Measurements from ENCODE around the gene CACNA2D3.

Gene CACNA2D3

DNA sequence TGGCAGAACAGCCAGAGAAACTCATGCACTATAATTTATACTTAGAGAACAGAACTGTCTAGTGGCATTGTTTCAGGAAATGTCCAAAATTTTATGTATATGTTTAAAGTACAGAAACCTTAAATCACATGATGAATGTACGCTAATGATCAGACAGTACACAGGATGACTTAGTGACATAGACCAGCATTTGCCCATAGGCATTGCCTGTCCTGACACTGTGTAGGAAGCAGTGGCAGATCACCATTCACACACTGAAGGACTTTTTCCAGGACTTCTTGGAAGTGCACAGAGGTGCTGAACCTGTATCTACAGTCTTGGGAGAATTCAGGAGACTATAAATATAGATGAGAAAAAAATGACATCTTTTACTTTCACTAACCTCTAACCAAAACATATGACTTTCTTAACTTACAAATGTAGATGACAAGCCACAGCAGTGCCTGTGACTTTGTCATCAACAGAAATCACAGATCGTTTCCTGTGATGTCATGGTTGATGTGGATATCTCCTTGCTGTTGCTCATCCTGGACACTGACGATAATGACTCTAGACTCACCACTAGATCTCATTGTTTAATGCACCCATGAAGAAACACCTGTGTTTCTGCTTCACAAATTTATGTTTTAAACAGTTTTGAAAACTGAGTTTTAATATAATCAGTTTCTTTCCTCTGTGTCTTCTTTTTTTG is 183.2 kb downstream of the CACNA2D3 start:
- TF ChIP-seq, protein P1, sequence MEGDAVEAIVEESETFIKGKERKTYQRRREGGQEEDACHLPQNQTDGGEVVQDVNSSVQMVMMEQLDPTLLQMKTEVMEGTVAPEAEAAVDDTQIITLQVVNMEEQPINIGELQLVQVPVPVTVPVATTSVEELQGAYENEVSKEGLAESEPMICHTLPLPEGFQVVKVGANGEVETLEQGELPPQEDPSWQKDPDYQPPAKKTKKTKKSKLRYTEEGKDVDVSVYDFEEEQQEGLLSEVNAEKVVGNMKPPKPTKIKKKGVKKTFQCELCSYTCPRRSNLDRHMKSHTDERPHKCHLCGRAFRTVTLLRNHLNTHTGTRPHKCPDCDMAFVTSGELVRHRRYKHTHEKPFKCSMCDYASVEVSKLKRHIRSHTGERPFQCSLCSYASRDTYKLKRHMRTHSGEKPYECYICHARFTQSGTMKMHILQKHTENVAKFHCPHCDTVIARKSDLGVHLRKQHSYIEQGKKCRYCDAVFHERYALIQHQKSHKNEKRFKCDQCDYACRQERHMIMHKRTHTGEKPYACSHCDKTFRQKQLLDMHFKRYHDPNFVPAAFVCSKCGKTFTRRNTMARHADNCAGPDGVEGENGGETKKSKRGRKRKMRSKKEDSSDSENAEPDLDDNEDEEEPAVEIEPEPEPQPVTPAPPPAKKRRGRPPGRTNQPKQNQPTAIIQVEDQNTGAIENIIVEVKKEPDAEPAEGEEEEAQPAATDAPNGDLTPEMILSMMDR (IDR thresholded peaks at IDR 0.05; ENCODE audit: insufficient read depth, missing control alignments), result no peak
- FAIRE-seq (no peak), DNase-seq (ENCODE audit: insufficient read length, low spot score) (no peak)

DNA sequence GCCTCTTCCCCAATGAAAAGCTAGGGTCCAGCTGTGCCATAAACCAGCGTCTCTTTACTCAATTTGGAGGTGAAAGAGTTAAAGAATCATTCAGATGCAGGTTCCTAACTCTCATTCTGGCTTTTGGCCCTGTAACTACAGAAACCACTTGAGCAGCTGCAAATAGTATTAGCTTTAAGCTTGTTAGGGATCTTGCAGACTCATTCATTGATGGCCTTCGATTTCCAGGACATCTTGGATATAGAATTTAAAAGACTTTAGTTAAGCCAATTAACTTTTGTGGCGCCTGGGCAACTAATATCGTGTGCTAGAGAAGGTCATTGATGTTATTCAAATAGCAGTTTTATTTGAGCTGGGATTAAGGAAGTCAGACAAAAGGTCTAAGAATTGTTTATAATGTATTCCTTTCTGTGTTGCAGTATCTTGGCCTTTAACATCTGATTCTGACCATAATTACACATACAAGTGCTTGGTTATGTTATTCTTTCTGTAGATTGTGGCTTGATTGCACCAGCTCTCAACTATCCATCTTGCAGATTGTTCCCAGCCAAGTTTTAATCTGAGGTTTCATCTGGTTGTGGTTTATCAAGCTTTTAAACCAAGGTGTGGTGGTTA is 185.3 kb downstream of the CACNA2D3 start:
- FAIRE-seq (peak; percentile 73), DNase-seq (ENCODE audit: insufficient read length, low spot score) (peak; percentile 21)
- TF ChIP-seq, protein P1 (IDR thresholded peaks at IDR 0.05; ENCODE audit: insufficient read depth, missing control alignments), result no peak

DNA sequence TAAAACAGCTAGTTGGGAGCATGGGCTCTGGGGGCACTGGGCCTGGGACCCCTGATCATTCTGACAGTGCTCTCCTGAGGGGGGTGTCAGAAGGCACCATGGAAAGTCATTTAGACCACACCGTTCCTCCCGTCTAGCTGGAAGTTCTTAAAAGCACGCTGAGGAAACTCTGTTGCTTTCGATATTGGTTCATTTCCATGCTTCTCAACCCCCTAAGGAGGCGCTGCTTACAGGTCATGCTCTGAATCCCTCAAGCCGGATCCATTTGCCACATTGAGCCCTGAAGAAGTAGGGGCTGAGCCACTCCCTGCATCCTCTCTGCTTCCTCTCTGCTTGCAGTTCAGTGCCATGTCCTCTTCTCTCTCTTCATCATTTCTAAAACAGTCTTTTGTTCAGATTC is 187.2 kb downstream of the CACNA2D3 start:
- no peak for DNase-seq (ENCODE audit: insufficient read length, low spot score)
- no peak for FAIRE-seq
- TF ChIP-seq, protein P1 (IDR thresholded peaks at IDR 0.05; ENCODE audit: insufficient read depth, missing control alignments), result no peak

DNA sequence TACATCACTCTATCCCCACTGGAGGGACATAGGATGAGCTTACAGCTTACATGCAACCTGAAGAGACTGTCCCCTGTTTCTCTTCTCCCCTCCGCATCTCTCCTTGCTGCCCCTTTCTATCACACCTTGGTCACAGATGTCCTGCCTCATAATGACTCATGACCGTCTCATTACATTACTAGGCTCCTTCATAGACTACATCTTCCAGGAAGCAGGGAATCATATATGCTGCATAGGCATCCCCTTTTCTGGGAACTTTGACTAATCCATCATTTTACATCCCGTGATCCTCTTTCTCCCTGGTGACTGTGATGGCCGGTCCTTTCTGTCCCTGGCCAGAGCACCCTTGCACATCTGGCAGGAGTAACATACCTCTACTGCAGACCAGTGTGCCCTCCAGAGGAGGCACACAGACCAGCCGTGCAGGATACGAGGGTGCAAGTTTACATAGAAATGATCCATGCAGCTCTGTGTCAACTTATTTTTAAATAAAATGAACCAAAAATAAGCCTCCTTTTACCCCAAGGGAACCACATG is 188.9 kb downstream of the CACNA2D3 start:
- TF ChIP-seq, protein P1 (IDR thresholded peaks at IDR 0.05; ENCODE audit: insufficient read depth, missing control alignments), result no peak
- no peak for DNase-seq (ENCODE audit: insufficient read length, low spot score)
- FAIRE-seq, result no peak

DNA sequence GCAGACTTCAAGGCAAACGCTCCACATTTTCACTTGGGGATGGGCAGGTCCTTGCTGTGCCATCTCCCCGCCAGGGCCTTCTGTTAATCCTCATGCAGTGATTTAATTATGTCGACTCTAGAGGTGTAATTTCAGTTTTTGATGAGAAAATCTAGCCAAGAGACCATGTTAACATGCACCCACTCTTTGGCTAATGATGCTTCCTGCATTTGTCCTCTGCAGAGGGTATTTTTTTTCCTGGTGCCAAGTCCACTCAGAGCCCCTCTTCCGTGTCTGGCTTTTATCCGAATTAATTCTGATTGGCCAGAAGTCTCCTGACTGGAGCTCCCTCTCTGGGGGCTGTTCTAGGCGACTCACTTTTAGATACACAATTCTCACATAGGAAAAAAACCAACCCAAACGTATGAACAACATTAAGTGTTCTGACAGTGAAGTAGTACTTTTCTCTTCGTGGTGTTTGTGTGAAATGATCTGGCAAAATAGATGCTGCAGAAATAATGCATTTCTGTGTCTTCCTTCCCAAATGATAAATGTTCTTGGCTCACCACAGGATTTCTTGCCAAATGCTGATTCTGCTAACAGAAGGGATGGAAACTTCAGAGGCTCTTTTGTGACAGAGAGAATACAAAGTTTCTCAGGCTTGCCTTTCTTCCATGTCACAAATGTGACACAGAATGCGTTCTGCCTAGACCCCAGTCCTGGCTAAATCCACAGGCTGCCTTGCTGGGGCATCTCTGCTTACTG is 190.0 kb downstream of the CACNA2D3 start:
- DNase-seq (ENCODE audit: insufficient read length, low spot score) (no peak), FAIRE-seq (no peak)
- TF ChIP-seq, protein P1 (IDR thresholded peaks at IDR 0.05; ENCODE audit: insufficient read depth, missing control alignments), result no peak

DNA sequence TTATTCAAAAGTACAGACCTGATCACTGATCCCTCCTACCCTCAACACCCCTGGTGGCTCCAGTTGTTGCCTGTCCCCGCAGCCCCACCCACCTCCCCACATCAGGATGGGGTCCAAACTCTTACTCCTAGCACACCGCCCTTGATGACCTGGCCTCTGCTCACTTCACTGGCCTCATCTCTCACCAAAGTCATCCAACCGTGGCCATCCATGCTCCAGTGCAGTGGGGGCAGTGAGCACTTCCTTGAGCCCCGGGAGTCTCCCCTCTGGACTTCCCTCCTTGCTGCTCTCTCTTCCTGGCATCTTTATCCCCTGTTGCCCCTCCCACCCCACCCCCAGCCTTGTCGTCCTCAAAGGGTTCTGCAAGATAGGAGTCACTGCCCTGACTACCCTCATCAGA is 191.1 kb downstream of the CACNA2D3 start:
- DNase-seq (ENCODE audit: insufficient read length, low spot score) (no peak), FAIRE-seq (no peak)
- TF ChIP-seq, protein P1 (IDR thresholded peaks at IDR 0.05; ENCODE audit: insufficient read depth, missing control alignments), result no peak

Data from D721Med (cell line).